ENCODE results near the gene TACR1. TPM values are rescaled to one million over a fixed set of nuclear protein-coding genes. Genes with fewer than 3 reads are reported as not detected.

TACR1 gene
- total RNA-seq, 1 experiment from 2014 or later, result not detected

- BruUV-seq (replicated peaks), result no TSS peak
- no peak overlapping the region for H3K4me3 ChIP-seq (ENCODE audit: low read length)
- no peaks in the 10 kb centered on the region for H3K36me3 ChIP-seq (ENCODE audit: low read depth, low read length)
- no peak overlapping the region for H2AFZ ChIP-seq (ENCODE audit: low read length)
- ChIA-PET POLR2A (ENCODE audit: unreplicated experiment) (no interaction called here), CTCF (no interaction called here)
- no peaks in the 10 kb centered on the region for H3K79me2 ChIP-seq (ENCODE audit: low read length)
- H3K9me3 ChIP-seq (ENCODE audit: low read length), result no peaks in the 10 kb centered on the region
- ATAC-seq (no peak), DNase-seq (no peak)
- H3F3A ChIP-seq (ENCODE audit: low read length, unreplicated experiment), result no peaks in the 10 kb centered on the region
- peaks cover 57% of the 10 kb centered on the region for H3K27me3 ChIP-seq (ENCODE audit: low read length)
- intact Hi-C loops (cut with micrococcal nuclease), result no loop called here
- H3K9ac ChIP-seq (ENCODE audit: low read length), result no peak overlapping the region
- no peak overlapping the region for H3K27ac ChIP-seq (ENCODE audit: low read length)
- no peaks in the 10 kb centered on the region for H3K9me2 ChIP-seq (replicated peaks; ENCODE audit: low read length)
- no peaks in the 10 kb centered on the region for H4K20me1 ChIP-seq (ENCODE audit: low read length)
- H3K4me2 ChIP-seq (ENCODE audit: low read length), result no peak overlapping the region
- H3K4me1 ChIP-seq (ENCODE audit: insufficient read depth, low read length), result peaks cover 12% of the 10 kb centered on the region
- TF ChIP-seq EZH2phosphoT487 (IDR thresholded peaks at IDR 0.05; ENCODE audit: borderline replicate concordance, low read length), result no peak
- no peak for TF ChIP-seq CTCF (conservative IDR thresholded peaks at IDR 0.05; ENCODE audit: low read depth, low read length)
- TF ChIP-seq EZH2 (IDR thresholded peaks at IDR 0.05; ENCODE audit: low read length, unreplicated experiment), result no peak
Measured at GRCh38 chr2:75204833-75205232, 5.5 kb upstream of the TACR1 start.

GRCh38 chr2:75202359-75202758 lies 3.0 kb upstream of the TACR1 start:
- no peaks in the 10 kb centered on the region for H3K36me3 ChIP-seq (ENCODE audit: low read depth, low read length)
- H3K9ac ChIP-seq (ENCODE audit: low read length), result no peak overlapping the region
- H3K79me2 ChIP-seq (ENCODE audit: low read length), result no peaks in the 10 kb centered on the region
- ATAC-seq (no peak), DNase-seq (no peak)
- H3K4me3 ChIP-seq (ENCODE audit: low read length), result no peak overlapping the region
- H3K4me2 ChIP-seq (ENCODE audit: low read length), result no peak overlapping the region
- no TSS peak for BruUV-seq (replicated peaks)
- H3K9me3 ChIP-seq (ENCODE audit: low read length), result no peaks in the 10 kb centered on the region
- TF ChIP-seq EZH2 (IDR thresholded peaks at IDR 0.05; ENCODE audit: low read length, unreplicated experiment), result no peak
- no peak for TF ChIP-seq EZH2phosphoT487 (IDR thresholded peaks at IDR 0.05; ENCODE audit: borderline replicate concordance, low read length)
- TF ChIP-seq CTCF (conservative IDR thresholded peaks at IDR 0.05; ENCODE audit: low read depth, low read length), result no peak
- no peaks in the 10 kb centered on the region for H4K20me1 ChIP-seq (ENCODE audit: low read length)
- H2AFZ ChIP-seq (ENCODE audit: low read length), result no peak overlapping the region
- peaks cover 13% of the 10 kb centered on the region for H3K4me1 ChIP-seq (ENCODE audit: insufficient read depth, low read length)
- H3F3A ChIP-seq (ENCODE audit: low read length, unreplicated experiment), result no peaks in the 10 kb centered on the region
- POLR2A ChIA-PET (ENCODE audit: unreplicated experiment), result no interaction called here
- H3K27me3 ChIP-seq (ENCODE audit: low read length), result peaks cover 79% of the 10 kb centered on the region
- no peaks in the 10 kb centered on the region for H3K9me2 ChIP-seq (replicated peaks; ENCODE audit: low read length)
- intact Hi-C loops (cut with micrococcal nuclease), result no loop called here
- CTCF ChIA-PET, result no interaction called here
- no peak overlapping the region for H3K27ac ChIP-seq (ENCODE audit: low read length)

GRCh38 chr2:75200140-75201096 lies 1.1 kb upstream of the TACR1 start:
- H3K79me2 ChIP-seq (ENCODE audit: low read length), result no peaks in the 10 kb centered on the region
- peaks cover 84% of the 10 kb centered on the region for H3K27me3 ChIP-seq (ENCODE audit: low read length)
- no peak for TF ChIP-seq CTCF (conservative IDR thresholded peaks at IDR 0.05; ENCODE audit: low read depth, low read length)
- peak; percentile 73 for TF ChIP-seq EZH2 (IDR thresholded peaks at IDR 0.05; ENCODE audit: low read length, unreplicated experiment)
- TF ChIP-seq EZH2phosphoT487 (IDR thresholded peaks at IDR 0.05; ENCODE audit: borderline replicate concordance, low read length), result 0 out of 2 replicates have a peak, but pooled peaks have one; percentile 53
- no peaks in the 10 kb centered on the region for H4K20me1 ChIP-seq (ENCODE audit: low read length)
- no peaks in the 10 kb centered on the region for H3K36me3 ChIP-seq (ENCODE audit: low read depth, low read length)
- no peaks in the 10 kb centered on the region for H3K9me3 ChIP-seq (ENCODE audit: low read length)
- peak overlapping the region; percentile 56 for H2AFZ ChIP-seq (ENCODE audit: low read length)
- ChIA-PET CTCF (interaction anchor here (0.8 kb wide), 1 partner anchor 41 kb away, joined by 5 read pairs; no protein-coding TSS in a partner anchor), POLR2A (ENCODE audit: unreplicated experiment) (no interaction called here)
- peak overlapping the region; percentile 85 for H3K4me2 ChIP-seq (ENCODE audit: low read length)
- H3K4me1 ChIP-seq (ENCODE audit: insufficient read depth, low read length), result peaks cover 13% of the 10 kb centered on the region
- intact Hi-C loops (cut with micrococcal nuclease), result no loop called here
- peak overlapping the region; percentile 56 for H3K4me3 ChIP-seq (ENCODE audit: low read length)
- ATAC-seq (peak; percentile 60), DNase-seq (peak; percentile 52)
- BruUV-seq (replicated peaks), result no TSS peak
- H3F3A ChIP-seq (ENCODE audit: low read length, unreplicated experiment), result no peaks in the 10 kb centered on the region
- H3K27ac ChIP-seq (ENCODE audit: low read length), result no peak overlapping the region
- no peaks in the 10 kb centered on the region for H3K9me2 ChIP-seq (replicated peaks; ENCODE audit: low read length)
- H3K9ac ChIP-seq (ENCODE audit: low read length), result no peak overlapping the region
